ENCODE measurements around the gene MACROD2.

The MACROD2 gene

DNA sequence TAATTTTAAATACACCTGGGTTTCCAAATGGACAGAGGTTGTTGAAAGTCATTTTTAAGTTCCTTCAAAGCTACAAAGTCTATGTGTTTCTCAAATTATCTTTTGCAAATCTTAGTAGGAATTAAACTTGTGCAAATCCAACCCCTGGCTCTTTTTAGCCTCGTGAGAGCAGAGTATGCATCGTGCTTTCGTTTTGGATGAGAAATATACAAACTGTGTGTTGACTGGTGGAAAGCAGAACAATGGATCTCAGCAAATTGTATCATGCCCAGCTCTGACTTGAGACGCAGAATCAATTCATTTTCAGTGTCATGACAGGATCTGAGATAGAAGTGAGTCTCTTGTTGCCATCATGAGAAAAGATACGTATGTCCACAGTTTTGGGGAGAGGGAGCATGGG is 884.5 kb downstream of the MACROD2 start:
- Histone ChIP-seq H3K36me3 (ENCODE audit: control insufficient read depth, insufficient read depth, low read length) (no peaks in the 10 kb centered on the region), H3K4me3 (ENCODE audit: low read depth, low read length) (no peak overlapping the region), H3K4me1 (ENCODE audit: control insufficient read depth, insufficient read depth, low read length) (no peaks in the 10 kb centered on the region), H3K27me3 (ENCODE audit: control insufficient read depth, insufficient read depth, low read length) (no peaks in the 10 kb centered on the region), H3K9ac (ENCODE audit: low read depth, low read length) (no peak overlapping the region), H3K9me3 (ENCODE audit: control insufficient read depth, insufficient read depth, low read length) (no peaks in the 10 kb centered on the region)

DNA sequence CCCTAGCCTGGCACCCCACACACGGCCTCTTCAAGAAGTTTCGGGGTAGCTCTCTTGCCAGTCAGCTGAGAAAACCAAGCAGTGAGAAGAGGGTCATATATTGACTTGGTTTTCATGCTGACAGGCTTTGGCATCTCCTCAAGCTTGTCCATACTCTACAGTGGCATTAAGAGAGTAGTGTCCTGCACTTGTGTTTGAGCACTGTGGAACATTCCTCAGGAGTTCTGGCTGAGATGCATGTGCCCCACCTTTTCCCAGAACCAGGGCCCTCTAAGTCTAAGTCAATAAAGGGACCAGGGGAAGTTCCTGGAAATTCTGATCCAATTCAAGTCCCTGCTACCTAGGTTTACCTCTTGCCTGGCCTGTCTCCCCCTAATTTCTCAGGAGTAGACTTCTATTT is 886.2 kb downstream of the MACROD2 start:
- Histone ChIP-seq H3K4me1 (ENCODE audit: control insufficient read depth, insufficient read depth, low read length) (no peaks in the 10 kb centered on the region), H3K36me3 (ENCODE audit: control insufficient read depth, insufficient read depth, low read length) (no peaks in the 10 kb centered on the region), H3K9ac (ENCODE audit: low read depth, low read length) (no peak overlapping the region), H3K27me3 (ENCODE audit: control insufficient read depth, insufficient read depth, low read length) (no peaks in the 10 kb centered on the region), H3K4me3 (ENCODE audit: low read depth, low read length) (no peak overlapping the region), H3K9me3 (ENCODE audit: control insufficient read depth, insufficient read depth, low read length) (no peaks in the 10 kb centered on the region)

DNA sequence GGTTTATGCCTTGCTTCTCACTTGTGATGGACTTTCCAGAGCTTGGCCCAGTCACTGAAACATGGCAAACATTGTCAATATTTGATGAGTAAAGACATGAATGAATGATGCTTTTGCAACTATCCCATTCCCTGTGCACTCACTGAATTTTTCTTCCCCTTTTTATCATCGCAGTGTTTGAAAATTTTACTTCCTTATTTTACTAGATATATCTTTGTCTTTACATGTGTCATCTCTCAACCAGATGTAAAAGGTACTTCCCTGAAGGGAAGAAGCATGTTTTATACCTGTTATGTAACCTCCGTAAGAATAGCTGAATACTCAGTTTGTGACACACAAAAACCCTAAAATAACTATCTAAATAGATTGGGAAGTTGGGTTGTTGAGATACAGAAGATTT is 886.8 kb downstream of the MACROD2 start:
- Histone ChIP-seq H3K4me3 (ENCODE audit: low read depth, low read length) (no peak overlapping the region), H3K9ac (ENCODE audit: low read depth, low read length) (no peak overlapping the region), H3K9me3 (ENCODE audit: control insufficient read depth, insufficient read depth, low read length) (no peaks in the 10 kb centered on the region), H3K4me1 (ENCODE audit: control insufficient read depth, insufficient read depth, low read length) (no peaks in the 10 kb centered on the region), H3K36me3 (ENCODE audit: control insufficient read depth, insufficient read depth, low read length) (no peaks in the 10 kb centered on the region), H3K27me3 (ENCODE audit: control insufficient read depth, insufficient read depth, low read length) (no peaks in the 10 kb centered on the region)

- Histone ChIP-seq H3K9me3 (ENCODE audit: control insufficient read depth, insufficient read depth, low read length) (no peaks in the 10 kb centered on the region), H3K9ac (ENCODE audit: low read depth, low read length) (no peak overlapping the region)
Measured at GRCh38 chr20:14882846-14883245, 887.5 kb downstream of the MACROD2 start.

DNA sequence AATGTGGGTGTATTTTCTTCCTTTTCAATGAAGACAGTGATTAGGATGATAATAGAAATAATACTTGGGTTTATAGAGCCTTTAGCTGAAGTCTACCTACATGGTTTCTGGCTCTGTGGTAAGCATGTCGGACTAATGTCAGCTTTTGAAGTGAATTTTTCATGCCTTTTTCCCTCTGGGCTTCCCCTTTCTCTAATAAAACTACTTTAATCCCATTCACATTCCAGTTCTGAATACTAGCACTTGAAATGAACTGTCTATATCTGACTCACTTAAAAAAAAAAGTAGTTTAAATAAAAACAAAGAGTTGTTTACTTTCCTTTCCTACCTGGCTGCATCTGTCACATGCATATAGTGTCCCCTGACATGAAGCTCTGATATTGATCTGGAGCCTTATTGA is 888.0 kb downstream of the MACROD2 start:
- no peak overlapping the region for H3K4me3 ChIP-seq (ENCODE audit: low read depth, low read length)
- H3K36me3 ChIP-seq (ENCODE audit: control insufficient read depth, insufficient read depth, low read length): no peaks in the 10 kb centered on the region

More at GRCh38 chr20:14882846-14883245, 887.5 kb downstream of the MACROD2 start:
- no peaks in the 10 kb centered on the region for H3K36me3 ChIP-seq (ENCODE audit: control insufficient read depth, insufficient read depth, low read length)
- no peaks in the 10 kb centered on the region for H3K4me1 ChIP-seq (ENCODE audit: control insufficient read depth, insufficient read depth, low read length)
- H3K27me3 ChIP-seq (ENCODE audit: control insufficient read depth, insufficient read depth, low read length): no peaks in the 10 kb centered on the region
- no peak overlapping the region for H3K4me3 ChIP-seq (ENCODE audit: low read depth, low read length)

DNA sequence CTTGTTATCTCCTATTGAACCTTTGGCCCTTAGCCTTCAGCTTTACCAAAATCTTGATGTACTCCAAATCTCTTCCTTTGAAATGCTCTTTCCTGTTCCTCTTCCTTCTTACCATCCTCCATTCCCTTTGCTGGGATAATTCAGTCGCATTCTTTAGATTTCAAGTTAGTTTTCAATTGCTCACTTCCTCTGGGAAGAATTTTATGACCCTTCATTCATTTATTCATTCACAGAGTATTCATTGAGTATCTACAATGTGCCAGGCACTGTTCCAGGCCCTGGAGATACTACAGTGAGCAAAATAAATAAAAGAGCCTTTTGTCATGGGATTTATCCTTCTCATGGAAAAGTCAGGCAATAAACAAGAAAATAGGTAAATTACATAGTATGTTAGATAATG is 890.3 kb downstream of the MACROD2 start:
- H3K4me1 ChIP-seq (ENCODE audit: control insufficient read depth, insufficient read depth, low read length): no peaks in the 10 kb centered on the region
- no peak overlapping the region for H3K4me3 ChIP-seq (ENCODE audit: low read depth, low read length)
- H3K27me3 ChIP-seq (ENCODE audit: control insufficient read depth, insufficient read depth, low read length): no peaks in the 10 kb centered on the region
- H3K36me3 ChIP-seq (ENCODE audit: control insufficient read depth, insufficient read depth, low read length): no peaks in the 10 kb centered on the region
- no peaks in the 10 kb centered on the region for H3K9me3 ChIP-seq (ENCODE audit: control insufficient read depth, insufficient read depth, low read length)
- H3K9ac ChIP-seq (ENCODE audit: low read depth, low read length): no peak overlapping the region

More for the DNA sequence above, 888.0 kb downstream of the MACROD2 start:
- Histone ChIP-seq H3K9ac (ENCODE audit: low read depth, low read length) (no peak overlapping the region), H3K27me3 (ENCODE audit: control insufficient read depth, insufficient read depth, low read length) (no peaks in the 10 kb centered on the region), H3K4me1 (ENCODE audit: control insufficient read depth, insufficient read depth, low read length) (no peaks in the 10 kb centered on the region), H3K9me3 (ENCODE audit: control insufficient read depth, insufficient read depth, low read length) (no peaks in the 10 kb centered on the region)

GRCh38 chr20:14888134-14888533 is 892.8 kb downstream of the MACROD2 start:
- Histone ChIP-seq H3K9me3 (ENCODE audit: control insufficient read depth, insufficient read depth, low read length) (no peaks in the 10 kb centered on the region), H3K4me3 (ENCODE audit: low read depth, low read length) (no peak overlapping the region), H3K9ac (ENCODE audit: low read depth, low read length) (no peak overlapping the region), H3K4me1 (ENCODE audit: control insufficient read depth, insufficient read depth, low read length) (no peaks in the 10 kb centered on the region), H3K36me3 (ENCODE audit: control insufficient read depth, insufficient read depth, low read length) (no peaks in the 10 kb centered on the region), H3K27me3 (ENCODE audit: control insufficient read depth, insufficient read depth, low read length) (no peaks in the 10 kb centered on the region)

DNA sequence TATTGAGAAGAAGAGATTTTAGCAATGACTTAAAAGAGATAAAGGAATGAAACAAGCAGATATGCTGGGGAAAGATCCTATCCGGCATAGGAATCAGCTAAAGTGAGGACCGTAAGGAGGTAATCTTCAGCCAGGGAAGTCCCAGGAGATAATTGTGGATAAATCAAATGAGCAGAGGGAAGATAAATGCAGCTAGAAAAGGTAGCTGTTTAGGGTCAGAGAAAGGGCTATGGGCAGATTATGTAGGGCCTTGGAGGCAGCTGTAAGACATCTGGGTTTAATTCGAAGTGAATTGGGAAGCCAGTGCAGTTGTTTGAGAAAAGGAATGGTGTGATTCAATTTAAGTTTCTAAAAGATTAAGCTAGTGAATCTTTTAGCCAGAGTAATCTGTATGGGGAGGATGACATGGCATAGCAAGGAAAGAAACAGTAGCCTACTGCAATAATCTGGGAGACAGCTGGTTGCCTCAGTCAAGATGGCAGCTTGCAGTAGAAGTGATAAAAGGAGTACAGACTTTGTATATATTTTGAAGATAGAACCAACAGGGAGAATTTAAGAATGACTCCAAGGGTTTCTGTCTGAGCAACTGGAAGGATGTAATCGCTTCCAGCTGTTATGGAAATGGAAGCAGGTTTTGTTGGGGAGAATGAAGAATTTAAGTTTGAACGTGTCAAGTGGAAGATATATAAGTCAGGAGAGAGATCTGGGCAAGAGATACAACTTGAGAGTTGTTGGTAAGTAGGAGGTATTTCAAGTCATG is 894.4 kb downstream of the MACROD2 start:
- no peak overlapping the region for H3K9ac ChIP-seq (ENCODE audit: low read depth, low read length)
- no peaks in the 10 kb centered on the region for H3K9me3 ChIP-seq (ENCODE audit: control insufficient read depth, insufficient read depth, low read length)
- no peaks in the 10 kb centered on the region for H3K36me3 ChIP-seq (ENCODE audit: control insufficient read depth, insufficient read depth, low read length)
- H3K27me3 ChIP-seq (ENCODE audit: control insufficient read depth, insufficient read depth, low read length): no peaks in the 10 kb centered on the region
- H3K4me1 ChIP-seq (ENCODE audit: control insufficient read depth, insufficient read depth, low read length): no peaks in the 10 kb centered on the region
- H3K4me3 ChIP-seq (ENCODE audit: low read depth, low read length): no peak overlapping the region

DNA sequence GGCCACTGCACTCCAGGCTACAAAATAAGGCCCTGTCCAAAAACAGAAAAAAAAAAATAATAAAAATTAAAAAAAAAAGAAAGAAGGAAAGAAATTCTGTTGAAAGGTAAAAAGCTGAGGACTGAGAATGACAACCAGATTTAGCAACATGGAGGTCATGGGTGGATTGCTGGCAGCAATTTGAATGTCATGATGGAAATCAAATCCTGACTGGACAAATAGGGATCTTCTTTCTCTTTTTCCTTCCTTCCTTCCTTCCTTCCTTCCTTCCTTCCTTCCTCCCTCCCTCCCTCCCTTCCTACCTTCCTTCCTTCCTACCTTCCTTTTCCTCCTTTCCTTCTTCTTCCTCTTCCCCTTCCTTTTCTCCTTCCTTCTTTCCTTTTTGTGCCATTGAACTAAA is 895.4 kb downstream of the MACROD2 start:
- no peaks in the 10 kb centered on the region for H3K36me3 ChIP-seq (ENCODE audit: control insufficient read depth, insufficient read depth, low read length)
- H3K4me1 ChIP-seq (ENCODE audit: control insufficient read depth, insufficient read depth, low read length): no peaks in the 10 kb centered on the region
- H3K27me3 ChIP-seq (ENCODE audit: control insufficient read depth, insufficient read depth, low read length): no peaks in the 10 kb centered on the region
- H3K9ac ChIP-seq (ENCODE audit: low read depth, low read length): no peak overlapping the region
- H3K4me3 ChIP-seq (ENCODE audit: low read depth, low read length): no peak overlapping the region
- no peaks in the 10 kb centered on the region for H3K9me3 ChIP-seq (ENCODE audit: control insufficient read depth, insufficient read depth, low read length)

DNA sequence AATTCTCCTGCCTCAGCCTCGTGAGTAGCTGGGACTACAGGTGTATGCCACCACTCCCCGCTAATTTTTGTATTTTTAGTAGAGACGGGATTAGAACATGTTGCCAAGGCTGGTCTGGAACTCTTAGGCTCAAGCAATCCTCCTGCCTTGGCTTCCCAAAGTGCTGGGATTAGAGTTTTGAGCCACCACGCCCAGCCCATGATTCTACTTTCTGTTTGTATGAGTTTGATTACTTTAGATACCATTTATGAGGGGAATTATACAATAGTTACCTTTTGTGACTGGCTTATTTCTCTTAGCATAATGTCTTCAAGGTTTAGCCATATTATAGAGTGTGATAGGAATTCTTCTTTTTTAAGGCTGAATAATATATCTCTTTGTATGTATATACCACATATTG is 897.5 kb downstream of the MACROD2 start:
- Histone ChIP-seq H3K36me3 (ENCODE audit: control insufficient read depth, insufficient read depth, low read length) (no peaks in the 10 kb centered on the region), H3K9me3 (ENCODE audit: control insufficient read depth, insufficient read depth, low read length) (no peaks in the 10 kb centered on the region), H3K4me3 (ENCODE audit: low read depth, low read length) (no peak overlapping the region), H3K4me1 (ENCODE audit: control insufficient read depth, insufficient read depth, low read length) (no peaks in the 10 kb centered on the region), H3K27me3 (ENCODE audit: control insufficient read depth, insufficient read depth, low read length) (no peaks in the 10 kb centered on the region), H3K9ac (ENCODE audit: low read depth, low read length) (no peak overlapping the region)

DNA sequence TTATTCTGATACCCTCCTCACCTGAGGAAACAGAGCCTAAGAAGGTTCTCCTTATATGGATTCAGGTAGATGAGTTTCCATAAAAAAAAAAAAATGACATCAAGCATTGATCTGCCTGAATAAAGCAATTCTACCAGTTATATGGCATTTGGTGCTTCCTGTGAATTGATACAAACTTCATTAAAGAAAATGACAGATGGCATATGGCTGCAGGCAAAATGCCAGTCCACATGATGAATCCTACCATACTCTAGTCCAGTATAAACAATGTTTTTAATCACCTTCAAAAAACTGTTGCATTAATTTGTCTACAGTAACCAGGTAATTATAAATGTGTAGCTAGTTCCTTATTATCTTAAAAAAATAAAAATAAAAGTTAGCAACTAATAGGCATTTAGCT is 901.3 kb downstream of the MACROD2 start:
- Histone ChIP-seq H3K27me3 (ENCODE audit: control insufficient read depth, insufficient read depth, low read length) (no peaks in the 10 kb centered on the region), H3K36me3 (ENCODE audit: control insufficient read depth, insufficient read depth, low read length) (no peaks in the 10 kb centered on the region), H3K9ac (ENCODE audit: low read depth, low read length) (no peak overlapping the region), H3K9me3 (ENCODE audit: control insufficient read depth, insufficient read depth, low read length) (no peaks in the 10 kb centered on the region), H3K4me3 (ENCODE audit: low read depth, low read length) (no peak overlapping the region), H3K4me1 (ENCODE audit: control insufficient read depth, insufficient read depth, low read length) (no peaks in the 10 kb centered on the region)

DNA sequence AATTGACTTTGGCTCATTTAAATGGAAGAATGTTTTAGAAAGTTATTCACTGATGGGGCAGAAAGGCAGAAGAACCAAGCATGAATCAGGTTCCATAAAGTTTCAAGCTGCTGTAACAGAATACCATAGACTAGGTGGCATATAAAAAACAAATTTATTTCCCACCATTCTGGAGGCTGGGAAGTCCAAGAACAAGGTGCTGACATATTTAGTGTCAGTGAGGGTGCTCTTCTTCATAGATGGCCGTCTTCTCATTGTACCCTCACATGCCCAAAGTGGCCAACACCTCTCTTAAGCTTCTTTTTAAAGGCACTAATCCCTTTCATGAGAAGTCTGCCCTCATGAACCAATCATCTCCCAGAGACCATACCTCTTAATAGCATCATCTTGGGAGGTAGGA is 902.3 kb downstream of the MACROD2 start:
- Histone ChIP-seq H3K9ac (ENCODE audit: low read depth, low read length) (no peak overlapping the region), H3K4me3 (ENCODE audit: low read depth, low read length) (no peak overlapping the region), H3K27me3 (ENCODE audit: control insufficient read depth, insufficient read depth, low read length) (no peaks in the 10 kb centered on the region), H3K9me3 (ENCODE audit: control insufficient read depth, insufficient read depth, low read length) (no peaks in the 10 kb centered on the region), H3K36me3 (ENCODE audit: control insufficient read depth, insufficient read depth, low read length) (no peaks in the 10 kb centered on the region), H3K4me1 (ENCODE audit: control insufficient read depth, insufficient read depth, low read length) (no peaks in the 10 kb centered on the region)

All from iPS-15b (cell line).